Femur (tissue), 1 donor: Measurements from ENCODE around the gene FBXO3.
"Not testable (repeated sequence)": the region's sequence is repeated elsewhere in the genome, so short reads cannot be mapped to it uniquely, and the experiment has no call there.

Experiments used
- DNase-seq: peaks from one replicate; pipeline ENCODE4 v3.0.0-alpha.2; 2017

The FBXO3 gene, protein sequence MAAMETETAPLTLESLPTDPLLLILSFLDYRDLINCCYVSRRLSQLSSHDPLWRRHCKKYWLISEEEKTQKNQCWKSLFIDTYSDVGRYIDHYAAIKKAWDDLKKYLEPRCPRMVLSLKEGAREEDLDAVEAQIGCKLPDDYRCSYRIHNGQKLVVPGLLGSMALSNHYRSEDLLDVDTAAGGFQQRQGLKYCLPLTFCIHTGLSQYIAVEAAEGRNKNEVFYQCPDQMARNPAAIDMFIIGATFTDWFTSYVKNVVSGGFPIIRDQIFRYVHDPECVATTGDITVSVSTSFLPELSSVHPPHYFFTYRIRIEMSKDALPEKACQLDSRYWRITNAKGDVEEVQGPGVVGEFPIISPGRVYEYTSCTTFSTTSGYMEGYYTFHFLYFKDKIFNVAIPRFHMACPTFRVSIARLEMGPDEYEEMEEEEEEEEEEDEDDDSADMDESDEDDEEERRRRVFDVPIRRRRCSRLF

DNA sequence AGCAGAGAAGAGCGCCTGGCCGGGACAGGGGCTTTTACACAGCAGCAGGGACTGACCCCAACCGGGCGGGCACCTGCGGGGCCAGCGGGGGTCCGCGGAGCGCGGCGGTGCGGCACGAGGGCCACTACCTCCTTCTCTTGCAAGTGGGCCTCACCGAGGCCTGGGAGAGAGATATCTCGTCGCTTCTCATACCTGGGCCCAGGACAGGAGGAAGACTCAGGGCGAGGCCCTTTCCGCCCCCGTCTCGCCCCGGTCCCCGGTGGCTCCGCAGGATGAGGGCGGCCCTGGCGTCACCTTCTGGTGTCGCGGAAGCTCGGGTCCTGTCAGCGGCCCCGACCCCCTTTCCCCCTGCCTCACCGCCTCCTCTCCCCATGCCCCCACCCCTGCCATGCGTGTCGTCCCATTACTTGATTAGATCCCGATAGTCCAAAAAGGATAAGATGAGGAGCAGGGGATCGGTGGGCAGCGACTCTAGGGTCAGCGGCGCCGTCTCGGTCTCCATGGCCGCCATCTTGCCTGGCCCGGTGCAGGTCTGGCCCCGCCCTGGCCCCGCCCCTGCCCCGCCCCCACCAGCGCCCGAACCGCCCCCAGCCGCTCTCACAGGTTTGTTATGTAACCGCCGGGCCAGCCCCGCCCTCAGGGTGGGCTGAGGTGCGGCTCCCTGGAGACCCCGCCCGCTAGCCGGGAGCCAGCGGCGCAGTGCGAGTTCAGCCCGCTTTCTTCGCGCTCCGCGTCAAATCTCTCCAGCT lies at the start of gene FBXO3:
TSS of gene FBXO3 (minus strand) at position 534 of the 749 bp plus-strand sequence. CDS start at position 511, 23 bp downstream.
- DNase-seq: peak; percentile 94

- not testable (repeated sequence) for DNase-seq
Observed at GRCh38 chr11:33822981-33823380, 48.7 kb upstream of the FBXO3 start.

- DNase-seq: no peak
Observed at GRCh38 chr11:33819278-33820035, 45.1 kb upstream of the FBXO3 start.

DNA sequence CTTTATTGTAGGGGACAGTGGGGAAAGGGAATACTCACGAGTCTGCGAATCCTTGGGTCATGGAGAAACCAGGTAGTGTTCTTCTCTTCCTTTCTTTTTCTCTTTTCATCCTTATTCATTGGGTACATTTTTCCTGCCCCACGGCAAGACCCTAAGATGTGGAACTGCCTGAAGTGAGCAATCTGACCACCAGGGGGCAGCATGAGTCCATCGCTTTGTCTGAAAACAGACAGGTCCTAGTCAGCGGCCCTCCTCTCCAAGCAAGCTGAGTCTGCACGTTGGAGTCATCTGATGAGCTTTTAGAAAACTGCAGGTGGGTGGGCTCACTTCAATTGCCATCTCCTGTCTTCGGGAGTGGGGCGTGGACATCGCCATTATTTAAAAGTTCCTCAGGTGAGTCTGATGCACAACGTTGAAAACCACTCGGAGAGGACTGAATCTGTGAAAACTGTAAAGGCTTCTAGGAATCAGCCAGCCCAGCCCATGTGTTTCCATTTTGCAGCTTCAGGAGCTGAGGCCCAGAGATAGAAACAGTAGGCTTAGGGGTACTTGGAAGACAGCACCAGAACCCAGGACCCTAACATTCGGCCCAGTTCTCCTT lies 34.0 kb upstream of the FBXO3 start:
- DNase-seq: peak; percentile 91

GRCh38 chr11:33804471-33804870 lies 30.2 kb upstream of the FBXO3 start:
- DNase-seq: no peak

GRCh38 chr11:33802194-33802950 lies 28.1 kb upstream of the FBXO3 start:
- peak; percentile 72 for DNase-seq

DNA sequence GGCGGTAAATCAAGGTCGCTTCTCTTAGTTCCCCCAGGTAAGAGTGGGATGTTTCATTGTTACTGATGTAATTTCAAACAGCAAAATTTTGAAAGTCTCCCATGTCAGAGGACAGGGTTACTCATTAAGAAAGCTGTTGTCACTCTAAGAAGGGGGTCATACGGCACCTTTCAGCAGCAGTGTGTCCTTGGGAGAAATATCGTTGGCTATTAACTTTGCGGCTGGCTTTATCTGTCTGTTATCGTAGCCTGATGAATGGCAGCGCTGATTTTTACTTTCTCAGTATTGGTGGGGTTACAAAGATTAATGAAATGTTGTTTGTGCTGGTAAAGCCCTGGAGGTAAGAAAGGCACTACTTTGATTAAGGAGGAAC lies 27.5 kb upstream of the FBXO3 start:
- DNase-seq: no peak

GRCh38 chr11:33797879-33798278 lies 23.6 kb upstream of the FBXO3 start:
- DNase-seq: no peak

DNA sequence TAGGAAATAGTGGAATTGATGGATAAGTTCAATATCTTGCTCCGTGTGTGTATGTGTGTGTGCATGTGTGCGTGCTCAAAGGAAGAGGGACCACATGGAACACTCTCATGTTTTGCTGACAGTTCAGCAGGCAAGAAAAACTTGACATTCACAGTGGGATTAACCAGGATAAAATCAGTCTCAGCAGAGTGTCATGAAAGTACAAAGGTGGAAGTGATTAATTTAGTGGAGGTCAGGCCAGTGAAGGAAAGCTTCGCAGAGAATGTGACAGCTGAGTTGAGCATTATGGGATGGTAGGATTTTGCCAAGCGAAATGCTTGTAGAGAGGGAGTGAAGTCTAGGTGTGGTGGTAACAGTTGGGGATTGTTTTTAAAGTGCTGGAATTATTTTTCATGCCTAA lies 15.7 kb upstream of the FBXO3 start:
- DNase-seq: no peak

- not testable (repeated sequence) for DNase-seq
Observed at GRCh38 chr11:33788095-33788494, 13.8 kb upstream of the FBXO3 start.

DNA sequence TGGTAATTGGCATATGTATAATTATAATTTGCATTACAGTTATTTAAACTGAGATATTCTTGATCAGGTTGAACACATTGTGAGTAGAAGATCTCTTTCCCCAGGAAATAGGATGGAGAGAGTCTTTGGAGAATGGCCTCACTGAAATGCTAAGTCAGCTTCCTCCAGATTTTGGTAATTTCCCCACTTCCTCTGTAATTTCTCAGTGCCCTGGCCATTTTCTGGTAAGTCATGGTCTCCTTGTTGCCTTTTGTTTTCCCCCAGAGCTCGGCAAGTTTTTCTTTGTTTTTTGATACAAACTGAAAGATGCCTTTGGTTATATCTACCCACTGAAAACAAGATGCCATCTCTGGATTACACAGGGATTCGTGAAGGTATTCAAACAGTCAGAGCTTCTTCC lies 12.8 kb upstream of the FBXO3 start:
- no peak for DNase-seq

- DNase-seq: no peak
Observed at GRCh38 chr11:33785609-33786008, 11.3 kb upstream of the FBXO3 start.

DNA sequence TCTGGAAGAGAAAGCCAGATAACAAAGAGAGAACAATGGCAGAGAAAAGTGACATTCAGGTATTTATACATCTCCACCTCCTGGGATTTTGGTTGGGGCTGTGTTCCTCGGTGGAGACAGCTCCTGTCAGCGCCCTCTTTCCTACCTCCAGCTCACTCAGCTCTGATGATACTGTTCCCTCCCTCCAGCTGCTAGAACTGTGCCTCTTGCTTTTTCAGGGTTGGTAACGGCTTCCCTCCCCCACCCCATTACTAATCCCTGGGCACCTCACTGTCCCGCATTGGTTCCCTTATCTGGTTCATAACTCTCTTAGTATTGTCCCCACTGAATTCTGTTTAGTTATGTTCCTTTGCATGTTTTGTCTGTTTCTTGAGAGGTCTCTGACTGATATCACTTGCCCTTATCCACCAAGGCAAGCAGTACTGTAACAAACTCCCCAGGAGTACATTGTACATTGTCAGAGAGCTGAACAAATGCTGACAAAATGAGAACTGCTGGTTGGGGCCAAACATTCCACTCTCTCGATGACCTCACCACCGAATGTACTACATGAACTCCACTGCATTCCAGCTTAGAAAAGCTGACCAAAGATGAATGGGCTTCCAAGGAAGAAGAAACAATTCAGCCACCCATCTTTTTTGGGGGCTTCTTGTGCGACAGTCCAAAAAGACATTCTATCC lies 5.7 kb upstream of the FBXO3 start:
- peak; percentile 52 for DNase-seq

GRCh38 chr11:33778675-33779074 lies 4.4 kb upstream of the FBXO3 start:
- DNase-seq: peak; percentile 75

GRCh38 chr11:33777906-33778305 lies 3.6 kb upstream of the FBXO3 start:
- no peak for DNase-seq

GRCh38 chr11:33775832-33776470 lies 1.6 kb upstream of the FBXO3 start:
- DNase-seq: no peak

- no peak for DNase-seq
Observed at GRCh38 chr11:33775467-33775807, 1.1 kb upstream of the FBXO3 start.

DNA sequence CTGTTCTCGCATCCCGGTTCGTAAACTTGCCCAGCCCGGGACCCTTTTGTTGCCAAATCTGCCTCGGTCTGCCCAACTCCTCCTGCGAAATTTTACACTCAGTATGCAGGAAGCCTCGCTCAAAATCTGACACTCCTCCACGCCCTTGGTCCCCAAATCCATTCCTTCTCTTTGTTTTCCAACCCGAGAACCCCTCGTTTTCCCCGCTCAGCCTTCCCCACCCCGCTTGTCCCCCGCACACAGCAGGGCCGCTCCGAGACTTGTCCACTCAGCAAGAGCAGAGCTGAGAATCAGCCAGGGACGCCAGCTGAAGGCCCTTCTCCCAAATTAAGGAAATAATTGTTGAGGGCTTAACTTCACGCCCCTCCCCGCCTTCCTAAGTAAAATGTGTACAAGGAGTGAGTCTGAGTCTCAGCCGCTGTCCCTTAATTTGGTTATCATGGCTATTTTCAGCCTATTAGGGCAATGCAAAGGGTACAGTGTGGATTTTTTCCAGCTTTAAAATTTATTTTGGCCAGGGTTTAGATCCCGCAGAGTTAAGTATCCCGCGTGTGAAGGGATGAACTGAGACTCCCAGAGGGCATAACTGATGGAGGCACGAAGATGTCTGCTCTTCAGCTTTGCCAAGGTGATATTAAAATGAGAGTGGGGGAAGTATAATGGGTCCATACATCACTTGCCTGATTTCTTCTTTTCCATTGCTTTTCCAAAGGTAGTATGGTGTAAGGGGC lies 581 bp upstream of the FBXO3 start:
- no peak for DNase-seq

- no peak for DNase-seq
Observed at GRCh38 chr11:33773404-33773986, 825 bp downstream of the FBXO3 start.

DNA sequence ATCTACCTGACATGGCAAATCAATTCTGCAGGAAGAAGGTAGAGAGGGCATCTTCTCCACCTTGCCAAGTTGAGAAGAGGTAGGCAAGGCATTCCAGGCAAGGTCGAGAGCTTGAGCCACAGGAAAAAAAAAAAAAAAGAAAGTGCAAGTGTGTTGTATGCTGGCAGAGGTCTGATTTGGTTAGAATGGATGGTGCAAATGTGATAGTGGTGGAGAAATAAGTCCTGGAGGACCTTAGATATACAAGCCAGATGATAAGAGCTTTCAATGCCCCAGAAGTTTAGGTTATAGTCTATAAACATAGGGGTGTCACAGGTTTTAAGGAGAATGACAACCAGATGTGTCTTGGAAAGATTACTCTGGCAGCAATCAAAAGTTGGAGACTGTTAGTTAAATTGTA lies 1.4 kb downstream of the FBXO3 start:
- DNase-seq: no peak
